H1 (cell line): ENCODE data around the gene ZBTB25. TPM values are rescaled to one million over a fixed set of nuclear protein-coding genes. Genes with fewer than 3 reads are reported as not detected.

Experiments
- CHD2 ChIP-seq: IDR thresholded peaks from 2 replicates; pipeline ENCODE4 v1.6.1; 2012; ENCODE audit warnings: low read length, improper control_type of control experiment
- TAF1 ChIP-seq: IDR thresholded peaks from 2 replicates; pipeline ENCODE4 v1.6.1; 2011; ENCODE audit warnings: mild to moderate bottlenecking, low read depth, low read length
- TAF7 ChIP-seq: optimal IDR thresholded peaks from 2 replicates; pipeline ENCODE3; 2011; ENCODE audit warnings: low read depth, mild to moderate bottlenecking, inconsistent platforms, low read length, moderate library complexity, borderline replicate concordance
- polyA plus RNA-seq, 7 experiments: library from polyadenylated mRNA; depleted of rRNA in 3 of 7; stranded (reverse) in 5 of 7; unstranded in 2 of 7; fragments of >200 nt in 5 of 7; fragments of 200-250 nt in 2 of 7; gene quantifications; 1 replicate in 5 of 7; 2 replicates in 1 of 7; 4 replicates in 1 of 7; pipeline versions ENCODE4 v1.2.1 to v1.2.3, GENCODE V29; 2011 to 2013; ENCODE audit warnings: missing spikeins in 2 of 7, mixed read lengths in 2 of 7
- total RNA-seq: library from RNA; stranded (reverse); fragmentation: NEBNext Ultra II Directional; extraction: Animal tissue kit (Norgen Biotek cat#: 25700); gene quantifications from 2 replicates; pipeline ENCODE4 v1.2.1, GENCODE V29; 2021
- TF ChIP-seq, protein P1 (sequence below): fragments of 300-600 bp; sonication (generic); IDR thresholded peaks from 2 replicates; pipeline ENCODE4 v1.7.1; 2012; ENCODE audit warnings: low read length, moderate library complexity, mild to moderate bottlenecking, inconsistent platforms; ENCODE audit not compliant: insufficient replicate concordance

Gene ZBTB25
- total and polyA plus RNA-seq, 2 of the 8 experiments (the other 6 are each of a cell fraction or from before 2014, with no cell fraction given) = 5.4 to 11.4 TPM

DNA sequence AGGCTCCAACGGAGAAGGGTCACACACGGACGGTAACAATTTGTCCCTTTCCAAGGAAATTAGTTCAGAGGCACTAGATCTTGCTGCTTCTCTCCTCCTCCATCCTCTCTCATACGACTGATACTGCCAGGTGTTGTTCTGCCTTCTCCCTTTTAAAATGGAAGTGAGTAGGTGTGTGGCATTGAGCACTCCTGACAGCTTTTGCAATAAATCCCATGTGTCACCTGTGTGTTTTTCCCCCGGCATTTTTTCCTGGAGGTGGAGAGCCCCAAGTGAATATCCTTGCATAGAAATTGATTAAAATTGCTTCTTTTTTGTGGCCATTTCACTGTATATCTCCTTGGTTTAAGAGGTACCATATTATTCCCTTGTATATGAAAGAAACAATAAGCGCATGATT is 64.5 kb downstream of the ZBTB25 start (continued):
- TF ChIP-seq, protein P1, sequence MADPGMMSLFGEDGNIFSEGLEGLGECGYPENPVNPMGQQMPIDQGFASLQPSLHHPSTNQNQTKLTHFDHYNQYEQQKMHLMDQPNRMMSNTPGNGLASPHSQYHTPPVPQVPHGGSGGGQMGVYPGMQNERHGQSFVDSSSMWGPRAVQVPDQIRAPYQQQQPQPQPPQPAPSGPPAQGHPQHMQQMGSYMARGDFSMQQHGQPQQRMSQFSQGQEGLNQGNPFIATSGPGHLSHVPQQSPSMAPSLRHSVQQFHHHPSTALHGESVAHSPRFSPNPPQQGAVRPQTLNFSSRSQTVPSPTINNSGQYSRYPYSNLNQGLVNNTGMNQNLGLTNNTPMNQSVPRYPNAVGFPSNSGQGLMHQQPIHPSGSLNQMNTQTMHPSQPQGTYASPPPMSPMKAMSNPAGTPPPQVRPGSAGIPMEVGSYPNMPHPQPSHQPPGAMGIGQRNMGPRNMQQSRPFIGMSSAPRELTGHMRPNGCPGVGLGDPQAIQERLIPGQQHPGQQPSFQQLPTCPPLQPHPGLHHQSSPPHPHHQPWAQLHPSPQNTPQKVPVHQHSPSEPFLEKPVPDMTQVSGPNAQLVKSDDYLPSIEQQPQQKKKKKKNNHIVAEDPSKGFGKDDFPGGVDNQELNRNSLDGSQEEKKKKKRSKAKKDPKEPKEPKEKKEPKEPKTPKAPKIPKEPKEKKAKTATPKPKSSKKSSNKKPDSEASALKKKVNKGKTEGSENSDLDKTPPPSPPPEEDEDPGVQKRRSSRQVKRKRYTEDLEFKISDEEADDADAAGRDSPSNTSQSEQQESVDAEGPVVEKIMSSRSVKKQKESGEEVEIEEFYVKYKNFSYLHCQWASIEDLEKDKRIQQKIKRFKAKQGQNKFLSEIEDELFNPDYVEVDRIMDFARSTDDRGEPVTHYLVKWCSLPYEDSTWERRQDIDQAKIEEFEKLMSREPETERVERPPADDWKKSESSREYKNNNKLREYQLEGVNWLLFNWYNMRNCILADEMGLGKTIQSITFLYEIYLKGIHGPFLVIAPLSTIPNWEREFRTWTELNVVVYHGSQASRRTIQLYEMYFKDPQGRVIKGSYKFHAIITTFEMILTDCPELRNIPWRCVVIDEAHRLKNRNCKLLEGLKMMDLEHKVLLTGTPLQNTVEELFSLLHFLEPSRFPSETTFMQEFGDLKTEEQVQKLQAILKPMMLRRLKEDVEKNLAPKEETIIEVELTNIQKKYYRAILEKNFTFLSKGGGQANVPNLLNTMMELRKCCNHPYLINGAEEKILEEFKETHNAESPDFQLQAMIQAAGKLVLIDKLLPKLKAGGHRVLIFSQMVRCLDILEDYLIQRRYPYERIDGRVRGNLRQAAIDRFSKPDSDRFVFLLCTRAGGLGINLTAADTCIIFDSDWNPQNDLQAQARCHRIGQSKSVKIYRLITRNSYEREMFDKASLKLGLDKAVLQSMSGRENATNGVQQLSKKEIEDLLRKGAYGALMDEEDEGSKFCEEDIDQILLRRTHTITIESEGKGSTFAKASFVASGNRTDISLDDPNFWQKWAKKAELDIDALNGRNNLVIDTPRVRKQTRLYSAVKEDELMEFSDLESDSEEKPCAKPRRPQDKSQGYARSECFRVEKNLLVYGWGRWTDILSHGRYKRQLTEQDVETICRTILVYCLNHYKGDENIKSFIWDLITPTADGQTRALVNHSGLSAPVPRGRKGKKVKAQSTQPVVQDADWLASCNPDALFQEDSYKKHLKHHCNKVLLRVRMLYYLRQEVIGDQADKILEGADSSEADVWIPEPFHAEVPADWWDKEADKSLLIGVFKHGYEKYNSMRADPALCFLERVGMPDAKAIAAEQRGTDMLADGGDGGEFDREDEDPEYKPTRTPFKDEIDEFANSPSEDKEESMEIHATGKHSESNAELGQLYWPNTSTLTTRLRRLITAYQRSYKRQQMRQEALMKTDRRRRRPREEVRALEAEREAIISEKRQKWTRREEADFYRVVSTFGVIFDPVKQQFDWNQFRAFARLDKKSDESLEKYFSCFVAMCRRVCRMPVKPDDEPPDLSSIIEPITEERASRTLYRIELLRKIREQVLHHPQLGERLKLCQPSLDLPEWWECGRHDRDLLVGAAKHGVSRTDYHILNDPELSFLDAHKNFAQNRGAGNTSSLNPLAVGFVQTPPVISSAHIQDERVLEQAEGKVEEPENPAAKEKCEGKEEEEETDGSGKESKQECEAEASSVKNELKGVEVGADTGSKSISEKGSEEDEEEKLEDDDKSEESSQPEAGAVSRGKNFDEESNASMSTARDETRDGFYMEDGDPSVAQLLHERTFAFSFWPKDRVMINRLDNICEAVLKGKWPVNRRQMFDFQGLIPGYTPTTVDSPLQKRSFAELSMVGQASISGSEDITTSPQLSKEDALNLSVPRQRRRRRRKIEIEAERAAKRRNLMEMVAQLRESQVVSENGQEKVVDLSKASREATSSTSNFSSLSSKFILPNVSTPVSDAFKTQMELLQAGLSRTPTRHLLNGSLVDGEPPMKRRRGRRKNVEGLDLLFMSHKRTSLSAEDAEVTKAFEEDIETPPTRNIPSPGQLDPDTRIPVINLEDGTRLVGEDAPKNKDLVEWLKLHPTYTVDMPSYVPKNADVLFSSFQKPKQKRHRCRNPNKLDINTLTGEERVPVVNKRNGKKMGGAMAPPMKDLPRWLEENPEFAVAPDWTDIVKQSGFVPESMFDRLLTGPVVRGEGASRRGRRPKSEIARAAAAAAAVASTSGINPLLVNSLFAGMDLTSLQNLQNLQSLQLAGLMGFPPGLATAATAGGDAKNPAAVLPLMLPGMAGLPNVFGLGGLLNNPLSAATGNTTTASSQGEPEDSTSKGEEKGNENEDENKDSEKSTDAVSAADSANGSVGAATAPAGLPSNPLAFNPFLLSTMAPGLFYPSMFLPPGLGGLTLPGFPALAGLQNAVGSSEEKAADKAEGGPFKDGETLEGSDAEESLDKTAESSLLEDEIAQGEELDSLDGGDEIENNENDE = no peak
- no peak for TF ChIP-seq TAF1
- no peak for TF ChIP-seq CHD2
- TF ChIP-seq TAF7 = no peak
